Colonic mucosa (tissue), 4 donors: ENCODE data around the gene AQP3. TPM values are rescaled to one million over a fixed set of nuclear protein-coding genes. Genes with fewer than 3 reads are reported as not detected.
"Not testable (repeated sequence)": the region's sequence is repeated elsewhere in the genome, so short reads cannot be mapped to it uniquely, and the experiment has no call there.

Experiments
- DNase-seq: peaks from one replicate; pipeline ENCODE4 v3.0.0-alpha.2; 2020
- H3K27ac ChIP-seq: fragments of 200-600 bp; one replicate; pipeline ENCODE4 v1.8.0; 2021
- H3K27me3 ChIP-seq: fragments of 200-600 bp; one replicate; pipeline ENCODE4 v1.8.0; 2021
- H3K36me3 ChIP-seq: fragments of 200-600 bp; one replicate; pipeline ENCODE4 v1.8.0; 2021
- H3K4me1 ChIP-seq: fragments of 200-600 bp; one replicate; pipeline ENCODE4 v1.8.0; 2021; ENCODE audit warnings: mild to moderate bottlenecking
- H3K4me3 ChIP-seq: fragments of 200-600 bp; one replicate; pipeline ENCODE4 v1.8.0; 2021
- H3K9ac ChIP-seq, 2 donors: one replicate each; pipeline ENCODE4 v1.7.0; 2013; ENCODE audit warnings: control low read depth in 2 of 2, low read depth in 2 of 2, low read length in 2 of 2
- H3K9me3 ChIP-seq: fragments of 200-600 bp; one replicate; pipeline ENCODE4 v1.8.0; 2021
- CTCF ChIP-seq: fragments of 200-600 bp; IDR thresholded peaks from one replicate; pipeline ENCODE4 v1.8.0; 2022; ENCODE audit warnings: antibody characterized with exemption, mild to moderate bottlenecking
- intact Hi-C: fragments of 100-400 bp; cut with DNase I; formaldehyde crosslinking; loops from one replicate; pipeline ENCODE4 v1.14.1; 2022
- total RNA-seq, 2 donors: library from RNA; stranded (reverse); fragmentation: NEBNext Ultra II Directional in 1 of 2; extraction: Animal tissue kit (Norgen Biotek cat#: 25700) in 1 of 2; gene quantifications; one replicate each; pipeline ENCODE4 v1.2.1, GENCODE V29; 2021
- donor health status: healthy.
- donor health status: DM: no; HTN: no; CAD: no.
- donor health status: DM: no; HTN: no; CAD: no.

The AQP3 gene
- total RNA-seq, 2 donors from 2014 or later: 7.2 to 13.3 TPM

DNA sequence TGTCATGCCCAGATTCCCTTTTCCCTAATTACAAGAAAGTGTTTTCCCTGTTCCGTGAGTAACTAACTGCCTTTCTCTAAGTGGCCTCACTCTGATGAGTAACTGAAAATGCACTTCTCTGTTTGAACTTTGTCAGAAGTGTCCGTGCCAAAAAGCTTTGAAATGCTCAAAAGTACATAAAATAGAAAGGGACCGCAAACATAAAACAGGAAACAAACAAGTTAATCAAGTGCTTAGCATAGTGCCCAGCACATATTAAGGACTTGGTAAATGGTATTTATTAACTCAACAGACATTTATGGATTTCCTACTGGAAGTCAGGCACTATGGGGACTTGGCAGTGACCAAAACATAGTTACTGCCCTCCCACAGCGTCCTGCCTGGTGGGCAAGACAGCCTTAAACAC, 22.3 kb downstream of the AQP3 start:
- H3K4me3 ChIP-seq: no peak overlapping the region
- intact Hi-C loops: no loop called here
- no peaks in the 10 kb centered on the region for H3K27me3 ChIP-seq
- no peak for DNase-seq
- H3K27ac ChIP-seq: no peak overlapping the region
- no peaks in the 10 kb centered on the region for H3K36me3 ChIP-seq
- H3K9me3 ChIP-seq: no peaks in the 10 kb centered on the region
- H3K4me1 ChIP-seq: no peaks in the 10 kb centered on the region
- no peak for TF ChIP-seq CTCF
- H3K9ac ChIP-seq: no peak overlapping the region

DNA sequence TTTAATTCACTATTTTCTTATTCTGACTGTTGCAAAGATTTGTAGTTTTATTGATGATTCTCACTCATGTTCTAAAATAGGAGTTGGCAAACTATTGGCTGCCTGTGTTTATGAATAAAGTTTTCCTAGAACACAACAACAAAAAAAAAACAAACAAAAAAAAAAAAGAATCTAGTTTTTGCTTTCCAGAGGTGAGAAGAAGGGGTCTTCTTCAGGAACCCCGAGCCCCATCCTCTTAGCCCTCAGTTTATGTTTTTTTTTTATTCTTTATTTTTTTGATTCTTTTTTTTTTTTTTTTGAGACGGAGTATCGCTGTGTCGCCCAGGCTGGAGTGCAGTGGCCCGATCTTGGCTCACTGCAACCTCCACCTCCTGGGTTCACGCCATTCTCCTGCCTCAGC, 22.9 kb downstream of the AQP3 start:
- H3K4me3 ChIP-seq, H3K27ac ChIP-seq: not testable (repeated sequence)

GRCh38 chr9:33424043-33424442, 23.4 kb downstream of the AQP3 start:
- H3K4me1 ChIP-seq, H3K9ac ChIP-seq, intact Hi-C loops, DNase-seq, H3K36me3 ChIP-seq, H3K4me3 ChIP-seq, H3K9me3 ChIP-seq, H3K27ac ChIP-seq, H3K27me3 ChIP-seq: not testable (repeated sequence)

More for the DNA sequence above, 22.9 kb downstream of the AQP3 start:
- H3K4me1 ChIP-seq, H3K9ac ChIP-seq, DNase-seq, intact Hi-C loops, H3K9me3 ChIP-seq, H3K27me3 ChIP-seq, H3K36me3 ChIP-seq: not testable (repeated sequence)

- no peak for TF ChIP-seq CTCF
- no peak overlapping the region for H3K27ac ChIP-seq
- peaks cover 19% of the 10 kb centered on the region for H3K4me1 ChIP-seq
- DNase-seq: no peak
- H3K27me3 ChIP-seq: no peaks in the 10 kb centered on the region
- H3K9ac ChIP-seq: no peak overlapping the region
- no peaks in the 10 kb centered on the region for H3K36me3 ChIP-seq
- no peaks in the 10 kb centered on the region for H3K9me3 ChIP-seq
- intact Hi-C loops: no loop called here
- H3K4me3 ChIP-seq: no peak overlapping the region
Observed at GRCh38 chr9:33419708-33420303, 27.6 kb downstream of the AQP3 start.

GRCh38 chr9:33418090-33418489, 29.3 kb downstream of the AQP3 start:
- Histone ChIP-seq H3K9ac (no peak overlapping the region), H3K27ac (peak overlapping the region; percentile 32), H3K4me1 (peaks cover 19% of the 10 kb centered on the region), H3K9me3 (no peaks in the 10 kb centered on the region), H3K27me3 (no peaks in the 10 kb centered on the region), H3K36me3 (no peaks in the 10 kb centered on the region), H3K4me3 (no peak overlapping the region)
- no peak for TF ChIP-seq CTCF
- intact Hi-C loops: no loop called here
- DNase-seq: peak; percentile 54

DNA sequence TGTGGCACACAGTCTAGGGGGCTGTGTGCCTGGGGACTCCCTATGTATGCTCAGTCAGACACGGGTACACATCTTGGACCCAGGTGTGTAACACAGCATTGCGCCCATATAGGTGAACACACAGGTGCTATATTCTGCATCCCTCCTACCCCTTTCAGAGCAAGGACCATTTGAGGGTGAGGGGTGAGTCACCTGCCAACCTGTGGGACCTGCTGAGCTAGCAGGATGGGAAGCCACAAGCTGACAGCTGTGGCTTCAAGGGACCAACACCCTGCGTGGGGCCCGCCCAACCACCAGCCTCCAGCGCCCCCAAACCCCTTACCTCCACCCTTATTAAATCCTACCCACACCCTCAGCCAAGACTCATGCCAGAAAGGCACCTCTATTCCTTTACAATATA, 30.4 kb downstream of the AQP3 start:
- Histone ChIP-seq H3K27ac (no peak overlapping the region), H3K27me3 (no peaks in the 10 kb centered on the region), H3K4me1 (peaks cover 19% of the 10 kb centered on the region), H3K36me3 (no peaks in the 10 kb centered on the region), H3K9me3 (no peaks in the 10 kb centered on the region), H3K9ac (no peak overlapping the region), H3K4me3 (no peak overlapping the region)
- intact Hi-C loops: no loop called here
- DNase-seq: no peak
- TF ChIP-seq CTCF: no peak
